Colonic mucosa (tissue), 4 donors: ENCODE results near the gene GUCA1A. TPM values are rescaled to one million over a fixed set of nuclear protein-coding genes. Genes with fewer than 3 reads are reported as not detected.

Source experiments
- DNase-seq: peaks from one replicate; pipeline ENCODE4 v3.0.0-alpha.2; 2020
- H3K27ac ChIP-seq: fragments of 200-600 bp; one replicate; pipeline ENCODE4 v1.8.0; 2021
- H3K27me3 ChIP-seq: fragments of 200-600 bp; one replicate; pipeline ENCODE4 v1.8.0; 2021
- H3K36me3 ChIP-seq: fragments of 200-600 bp; one replicate; pipeline ENCODE4 v1.8.0; 2021
- H3K4me1 ChIP-seq: fragments of 200-600 bp; one replicate; pipeline ENCODE4 v1.8.0; 2021; ENCODE audit warnings: mild to moderate bottlenecking
- H3K4me3 ChIP-seq: fragments of 200-600 bp; one replicate; pipeline ENCODE4 v1.8.0; 2021
- H3K9ac ChIP-seq, 2 donors: one replicate each; pipeline ENCODE4 v1.7.0; 2013; ENCODE audit warnings: control low read depth in 2 of 2, low read depth in 2 of 2, low read length in 2 of 2
- H3K9me3 ChIP-seq: fragments of 200-600 bp; one replicate; pipeline ENCODE4 v1.8.0; 2021
- intact Hi-C: fragments of 100-400 bp; cut with DNase I; formaldehyde crosslinking; loops from one replicate; pipeline ENCODE4 v1.14.1; 2022
- total RNA-seq, 2 donors: library from RNA; stranded (reverse); fragmentation: NEBNext Ultra II Directional in 1 of 2; extraction: Animal tissue kit (Norgen Biotek cat#: 25700) in 1 of 2; gene quantifications; one replicate each; pipeline ENCODE4 v1.2.1, GENCODE V29; 2021
- TF ChIP-seq, protein P1 (sequence below): fragments of 200-600 bp; IDR thresholded peaks from one replicate; pipeline ENCODE4 v1.8.0; 2022; ENCODE audit warnings: antibody characterized with exemption, mild to moderate bottlenecking
- donor health status: healthy.
- donor health status: DM: no; HTN: no; CAD: no.
- donor health status: DM: no; HTN: no; CAD: no.

The GUCA1A gene
- total RNA-seq, 2 donors from 2014 or later, result not detected

- DNase-seq, result peak; percentile 87
- no peaks in the 10 kb centered on the region for H3K36me3 ChIP-seq
- peaks cover 6% of the 10 kb centered on the region for H3K27me3 ChIP-seq
- intact Hi-C loops, result loop anchor here (5.0 kb wide), 1 partner anchor 43 kb away; no protein-coding TSS in a partner anchor
- TF ChIP-seq, protein P1, sequence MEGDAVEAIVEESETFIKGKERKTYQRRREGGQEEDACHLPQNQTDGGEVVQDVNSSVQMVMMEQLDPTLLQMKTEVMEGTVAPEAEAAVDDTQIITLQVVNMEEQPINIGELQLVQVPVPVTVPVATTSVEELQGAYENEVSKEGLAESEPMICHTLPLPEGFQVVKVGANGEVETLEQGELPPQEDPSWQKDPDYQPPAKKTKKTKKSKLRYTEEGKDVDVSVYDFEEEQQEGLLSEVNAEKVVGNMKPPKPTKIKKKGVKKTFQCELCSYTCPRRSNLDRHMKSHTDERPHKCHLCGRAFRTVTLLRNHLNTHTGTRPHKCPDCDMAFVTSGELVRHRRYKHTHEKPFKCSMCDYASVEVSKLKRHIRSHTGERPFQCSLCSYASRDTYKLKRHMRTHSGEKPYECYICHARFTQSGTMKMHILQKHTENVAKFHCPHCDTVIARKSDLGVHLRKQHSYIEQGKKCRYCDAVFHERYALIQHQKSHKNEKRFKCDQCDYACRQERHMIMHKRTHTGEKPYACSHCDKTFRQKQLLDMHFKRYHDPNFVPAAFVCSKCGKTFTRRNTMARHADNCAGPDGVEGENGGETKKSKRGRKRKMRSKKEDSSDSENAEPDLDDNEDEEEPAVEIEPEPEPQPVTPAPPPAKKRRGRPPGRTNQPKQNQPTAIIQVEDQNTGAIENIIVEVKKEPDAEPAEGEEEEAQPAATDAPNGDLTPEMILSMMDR, result no peak
- no peaks in the 10 kb centered on the region for H3K9me3 ChIP-seq
- H3K9ac ChIP-seq, result peak overlapping the region in 1 of 2 donors; percentile 93
- peaks cover 17% of the 10 kb centered on the region for H3K4me1 ChIP-seq
- no peak overlapping the region for H3K4me3 ChIP-seq
- H3K27ac ChIP-seq, result peak overlapping the region; percentile 85
These were observed 33.1 kb upstream of the GUCA1A start for GRCh38 chr6:42140032-42140431.

- peak; percentile 44 for DNase-seq
- peak overlapping the region; percentile 82 to 93 for H3K9ac ChIP-seq
These were observed 32.2 kb upstream of the GUCA1A start for GRCh38 chr6:42140756-42141602.

GRCh38 chr6:42141603-42142117 lies 31.5 kb upstream of the GUCA1A start:
- peak; percentile 39 for DNase-seq
- TF ChIP-seq, protein P1, result no peak
- Histone ChIP-seq H3K36me3 (no peaks in the 10 kb centered on the region), H3K4me3 (peak overlapping the region; percentile 64), H3K27ac (peak overlapping the region; percentile 85), H3K4me1 (peaks cover 17% of the 10 kb centered on the region), H3K9ac (peak overlapping the region; percentile 82 to 93), H3K9me3 (no peaks in the 10 kb centered on the region), H3K27me3 (peaks cover 6% of the 10 kb centered on the region)
- intact Hi-C loops, result loop anchor here (5.0 kb wide), 1 partner anchor 44 kb away; no protein-coding TSS in a partner anchor

More at GRCh38 chr6:42140756-42141602, 32.2 kb upstream of the GUCA1A start:
- Histone ChIP-seq H3K27me3 (peaks cover 6% of the 10 kb centered on the region), H3K36me3 (no peaks in the 10 kb centered on the region), H3K27ac (peak overlapping the region; percentile 85), H3K4me1 (peaks cover 17% of the 10 kb centered on the region), H3K4me3 (peak overlapping the region; percentile 64), H3K9me3 (no peaks in the 10 kb centered on the region)
- intact Hi-C loops, result loop anchor here (5.0 kb wide), 1 partner anchor 44 kb away; no protein-coding TSS in a partner anchor
- TF ChIP-seq, protein P1, result no peak

DNA sequence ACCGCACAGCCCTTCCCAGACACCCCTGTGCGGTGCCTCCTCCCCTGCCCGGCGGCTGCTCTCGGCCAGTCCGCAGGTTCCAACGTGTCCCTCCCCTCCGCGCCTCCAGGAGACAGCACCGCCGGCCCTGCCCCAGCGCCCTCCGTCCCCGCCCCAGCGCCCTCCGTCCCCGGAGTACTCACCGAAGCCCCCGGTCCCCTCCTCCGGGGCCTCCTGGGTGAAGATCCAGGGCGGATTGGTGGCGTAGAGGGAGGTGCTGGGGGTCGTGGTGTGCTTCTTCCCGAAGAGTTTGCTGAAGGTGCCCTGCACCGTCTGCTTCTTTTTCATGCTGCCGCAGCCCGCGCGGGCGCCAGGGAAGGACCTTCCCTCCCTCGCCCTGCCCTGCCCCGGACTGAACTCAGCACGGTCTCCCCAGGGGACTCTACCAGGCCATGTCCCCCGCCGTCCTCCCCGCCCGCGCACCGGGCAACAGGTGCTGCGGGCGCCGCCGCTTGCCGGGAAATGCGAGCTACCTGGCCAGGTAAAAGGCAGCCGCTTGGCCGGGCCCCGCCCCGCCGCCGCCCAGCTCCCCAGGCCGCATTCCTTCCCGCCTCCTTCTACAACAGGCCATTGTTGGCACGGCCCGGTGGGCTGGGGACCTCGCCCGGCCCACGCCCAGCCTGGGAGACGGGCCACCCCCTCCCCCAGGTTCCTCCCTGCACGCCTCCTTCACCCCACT lies 30.9 kb upstream of the GUCA1A start, which contains the start of gene C6orf132:
Gene C6orf132, minus strand, starts transcription at position 503 of the 718 bp plus-strand sequence. Its CDS starts 176 bp downstream, at position 327.
- Histone ChIP-seq H3K4me1 (peaks cover 17% of the 10 kb centered on the region), H3K9me3 (no peaks in the 10 kb centered on the region)
- TF ChIP-seq, protein P1, result no peak

GRCh38 chr6:42147138-42147562 lies 26.0 kb upstream of the GUCA1A start:
- H3K9ac ChIP-seq, result no peak overlapping the region

More for the DNA sequence above, 30.9 kb upstream of the GUCA1A start, which contains the start of gene C6orf132:
- peak within 1 kb of the TSS; percentile 64 for H3K4me3 ChIP-seq
- H3K36me3 ChIP-seq, result no peaks in the 10 kb centered on the region
- intact Hi-C loops, result loop anchor here (5.0 kb wide), 1 partner anchor 45 kb away; no protein-coding TSS in a partner anchor
- peak; percentile 86 for DNase-seq
- peaks cover 6% of the 10 kb centered on the region for H3K27me3 ChIP-seq
- H3K27ac ChIP-seq, result peak within 1 kb of the TSS; percentile 85
- peak within 1 kb of the TSS; percentile 82 to 93 for H3K9ac ChIP-seq

More at GRCh38 chr6:42147138-42147562, 26.0 kb upstream of the GUCA1A start:
- H3K36me3 ChIP-seq, result no peaks in the 10 kb centered on the region
- no peaks in the 10 kb centered on the region for H3K9me3 ChIP-seq
- DNase-seq, result peak; percentile 66
- TF ChIP-seq, protein P1, result no peak
- no peak overlapping the region for H3K4me3 ChIP-seq
- peaks cover 2% of the 10 kb centered on the region for H3K27me3 ChIP-seq
- no peak overlapping the region for H3K27ac ChIP-seq
- intact Hi-C loops, result no loop called here
- no peaks in the 10 kb centered on the region for H3K4me1 ChIP-seq
